ENCODE measurements around the gene ANK3.

- TF ChIP-seq CTCF (IDR thresholded peaks at IDR 0.05; ENCODE audit: extremely low read depth in 1 of 2, insufficient read depth in 1 of 2, low read depth in 1 of 2, low read length in 2 of 2): no peak
- no peak for TF ChIP-seq POLR2AphosphoS5 (IDR thresholded peaks at IDR 0.05; ENCODE audit: insufficient read depth, low read depth, low read length)
- no peak for TF ChIP-seq POLR2A (IDR thresholded peaks at IDR 0.05; ENCODE audit: low read depth, low read length)
- TF ChIP-seq EZH2 (IDR thresholded peaks at IDR 0.05; ENCODE audit: borderline replicate concordance, low read depth, low read length, severe bottlenecking): no peak
- no peak for TF ChIP-seq JUN (IDR thresholded peaks at IDR 0.05; ENCODE audit: borderline replicate concordance, insufficient read depth, insufficient read length, low read depth)
- TF ChIP-seq GATA2 (IDR thresholded peaks at IDR 0.05; ENCODE audit: insufficient read depth, insufficient read length, low read depth, low read length): no peak
- no peak for TF ChIP-seq FOS (IDR thresholded peaks at IDR 0.05; ENCODE audit: borderline replicate concordance, insufficient read depth, low read length)
- no peak for TF ChIP-seq MAX (IDR thresholded peaks at IDR 0.05; ENCODE audit: insufficient read depth, insufficient read length)
- TF ChIP-seq MYC (IDR thresholded peaks at IDR 0.05; ENCODE audit: low read depth, low read length): no peak
These were observed 48.7 kb downstream of the ANK3 start for GRCh38 chr10:60340973-60341372.
